DOHH2 (cell line): Measurements from ENCODE around the gene CEP112.

Experiments used
- H3F3A ChIP-seq: fragments of 200-600 bp; sonication (generic), shearing (Covaris generic); 2 replicates; pipeline ENCODE4 v1.6.0; 2016; ENCODE audit warnings: antibody characterized with exemption, mild to moderate bottlenecking; ENCODE audit not compliant: control insufficient read depth, insufficient read depth
- H3K27ac ChIP-seq: fragments of 200-600 bp; sonication (generic); 2 replicates; pipeline ENCODE4 v1.5.1; 2014; ENCODE audit warnings: low read depth, mild to moderate bottlenecking, low read length, moderate library complexity
- H3K27me3 ChIP-seq: fragments of 200-600 bp; sonication (generic); 2 replicates; pipeline ENCODE4 v1.6.1; 2014; ENCODE audit warnings: mild to moderate bottlenecking, low read length, mixed read lengths; ENCODE audit not compliant: control insufficient read depth
- H3K36me3 ChIP-seq: fragments of 200-600 bp; sonication (generic); 2 replicates; pipeline ENCODE4 v1.6.1; 2014; ENCODE audit warnings: mild to moderate bottlenecking, low read length, moderate library complexity, mixed read lengths; ENCODE audit not compliant: control insufficient read depth
- H3K4me1 ChIP-seq: fragments of 200-600 bp; sonication (generic); 2 replicates; pipeline ENCODE4 v1.6.1; 2014; ENCODE audit warnings: mild to moderate bottlenecking, low read length, mixed read lengths; ENCODE audit not compliant: control insufficient read depth
- H3K4me2 ChIP-seq: fragments of 200-600 bp; sonication (generic); 2 replicates; pipeline ENCODE4 v1.6.0; 2014; ENCODE audit warnings: mild to moderate bottlenecking, low read length, moderate library complexity
- H3K4me3 ChIP-seq: fragments of 200-600 bp; sonication (generic); 2 replicates; pipeline ENCODE4 v1.5.1; 2014; ENCODE audit warnings: mild to moderate bottlenecking, low read length, mixed read lengths
- H3K79me2 ChIP-seq: fragments of 200-600 bp; sonication (generic); 2 replicates; pipeline ENCODE4 v1.6.1; 2014; ENCODE audit warnings: mild to moderate bottlenecking, low read length, mixed read lengths; ENCODE audit not compliant: control insufficient read depth
- H3K9me2 ChIP-seq: fragments of 200-600 bp; sonication (generic); replicated peaks from 2 replicates; pipeline ENCODE4 v1.6.1; 2014; ENCODE audit warnings: mild to moderate bottlenecking, low read length, mixed read lengths; ENCODE audit not compliant: control insufficient read depth
- H3K9me3 ChIP-seq: fragments of 200-600 bp; sonication (generic); 2 replicates; pipeline ENCODE4 v1.6.1; 2014; ENCODE audit warnings: antibody characterized with exemption, low read length, mixed read lengths; ENCODE audit not compliant: control insufficient read depth, insufficient read depth
- H4K20me1 ChIP-seq: fragments of 200-600 bp; sonication (generic); 2 replicates; pipeline ENCODE4 v1.6.0; 2014; ENCODE audit warnings: low read depth, mild to moderate bottlenecking, antibody characterized with exemption, low read length, moderate library complexity; ENCODE audit not compliant: control insufficient read depth, insufficient read depth
- CTCF ChIP-seq: fragments of 200-600 bp; sonication (generic); IDR thresholded peaks from one replicate; pipeline ENCODE4 v1.5.1; 2014; ENCODE audit warnings: antibody characterized with exemption, mild to moderate bottlenecking, low read depth, low read length; ENCODE audit not compliant: poor library complexity, severe bottlenecking
- EZH2phosphoT487 ChIP-seq: fragments of 200-600 bp; sonication (generic); IDR thresholded peaks from 2 replicates; pipeline ENCODE4 v1.6.1; 2017; ENCODE audit warnings: borderline replicate concordance, mild to moderate bottlenecking, antibody characterized with exemption, low read length, moderate library complexity, mixed read lengths

Gene CEP112

GRCh38 chr17:65941356-65941899 is 250.5 kb downstream of the CEP112 start:
- Histone ChIP-seq H3F3A (no peaks in the 10 kb centered on the region), H3K4me3 (no peak overlapping the region), H3K27me3 (no peaks in the 10 kb centered on the region), H3K4me1 (no peaks in the 10 kb centered on the region), H4K20me1 (no peaks in the 10 kb centered on the region), H3K9me2 (no peaks in the 10 kb centered on the region), H3K27ac (no peak overlapping the region), H3K9me3 (no peaks in the 10 kb centered on the region), H3K79me2 (no peaks in the 10 kb centered on the region), H3K36me3 (no peaks in the 10 kb centered on the region), H3K4me2 (no peak overlapping the region)
- no peak for TF ChIP-seq CTCF
- TF ChIP-seq EZH2phosphoT487: no peak

- Histone ChIP-seq H3K79me2 (no peaks in the 10 kb centered on the region), H4K20me1 (no peaks in the 10 kb centered on the region)
- TF ChIP-seq EZH2phosphoT487: no peak
- no peak for TF ChIP-seq CTCF
Observed at GRCh38 chr17:65936013-65936412, 255.9 kb downstream of the CEP112 start.

GRCh38 chr17:65933290-65933689 is 258.6 kb downstream of the CEP112 start:
- H3F3A ChIP-seq: no peaks in the 10 kb centered on the region
- H4K20me1 ChIP-seq: no peaks in the 10 kb centered on the region
- H3K4me2 ChIP-seq: no peak overlapping the region
- H3K79me2 ChIP-seq: no peaks in the 10 kb centered on the region
- no peaks in the 10 kb centered on the region for H3K9me2 ChIP-seq
- H3K4me3 ChIP-seq: no peak overlapping the region
- no peak overlapping the region for H3K27ac ChIP-seq
- TF ChIP-seq CTCF (no peak), EZH2phosphoT487 (no peak)
- H3K4me1 ChIP-seq: peaks cover 4% of the 10 kb centered on the region; the same call in 1 of the 2 replicates
- no peaks in the 10 kb centered on the region for H3K27me3 ChIP-seq
- H3K9me3 ChIP-seq: no peaks in the 10 kb centered on the region
- no peaks in the 10 kb centered on the region for H3K36me3 ChIP-seq

More at GRCh38 chr17:65936013-65936412, 255.9 kb downstream of the CEP112 start:
- no peaks in the 10 kb centered on the region for H3K9me3 ChIP-seq
- no peaks in the 10 kb centered on the region for H3K27me3 ChIP-seq
- H3K4me2 ChIP-seq: no peak overlapping the region
- H3K9me2 ChIP-seq: no peaks in the 10 kb centered on the region
- no peak overlapping the region for H3K4me3 ChIP-seq
- peaks cover 4% of the 10 kb centered on the region; the same call in 1 of the 2 replicates for H3K4me1 ChIP-seq
- no peaks in the 10 kb centered on the region for H3K36me3 ChIP-seq
- no peak overlapping the region for H3K27ac ChIP-seq
- no peaks in the 10 kb centered on the region for H3F3A ChIP-seq
